ENCODE data around the gene PCBP3.

The PCBP3 gene

DNA sequence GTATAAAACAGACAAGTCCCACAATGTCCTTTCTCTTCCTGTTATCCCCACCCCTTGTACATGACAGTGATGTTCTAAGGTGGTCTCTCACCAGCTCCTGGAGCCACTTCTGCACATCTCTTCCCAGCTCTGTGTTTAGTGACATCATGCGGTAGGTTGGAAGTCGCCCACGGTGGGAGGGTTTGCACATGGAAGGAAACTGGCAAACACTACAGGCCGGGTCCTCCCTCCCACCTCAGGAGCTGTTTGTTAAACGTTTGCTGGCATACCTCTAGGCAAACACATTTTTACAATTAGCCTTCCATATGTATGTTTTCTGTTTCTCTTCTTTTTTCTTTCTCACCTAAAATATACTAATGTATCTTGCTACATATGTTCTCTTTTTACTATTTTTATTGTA is 107.4 kb downstream of the PCBP3 start:
- H3K4me3 ChIP-seq (ENCODE audit: low read depth in 1 of 2, low read length in 1 of 2), result no peak overlapping the region
- H3K9me3 ChIP-seq, result no peaks in the 10 kb centered on the region
- H3K4me1 ChIP-seq (ENCODE audit: control insufficient read depth in 1 of 2, insufficient read depth in 1 of 2, low read depth in 1 of 2, low read length in 1 of 2), result no peaks in the 10 kb centered on the region
- H3K27ac ChIP-seq, result no peak overlapping the region
- peaks cover 6% of the 10 kb centered on the region for H3K36me3 ChIP-seq
- no peaks in the 10 kb centered on the region for H3K27me3 ChIP-seq
- TF ChIP-seq CTCF (IDR thresholded peaks at IDR 0.05), result no peak

DNA sequence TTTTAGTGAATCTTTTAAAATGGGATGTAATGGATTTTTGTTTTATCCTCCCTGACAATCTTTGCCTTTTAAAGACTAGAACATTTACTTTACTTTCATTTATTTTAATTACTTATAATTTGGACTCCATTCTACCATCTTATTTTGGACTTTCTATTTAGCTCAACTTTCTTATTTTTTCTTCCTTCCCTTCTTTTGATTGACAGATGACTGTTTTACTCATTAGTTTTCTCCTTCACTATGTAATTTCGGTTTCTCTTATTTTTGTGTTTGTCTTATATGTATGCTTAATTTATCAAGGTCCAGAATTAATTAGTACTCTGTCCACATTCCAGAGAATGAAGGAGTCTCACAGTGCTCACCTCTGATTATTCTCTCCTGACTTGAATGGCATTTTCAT is 109.9 kb downstream of the PCBP3 start:
- H3K4me3 ChIP-seq (ENCODE audit: low read depth in 1 of 2, low read length in 1 of 2), result no peak overlapping the region
- H3K27me3 ChIP-seq, result no peaks in the 10 kb centered on the region
- H3K27ac ChIP-seq, result no peak overlapping the region
- H3K4me1 ChIP-seq (ENCODE audit: control insufficient read depth in 1 of 2, insufficient read depth in 1 of 2, low read depth in 1 of 2, low read length in 1 of 2), result no peaks in the 10 kb centered on the region
- peaks cover 6% of the 10 kb centered on the region for H3K36me3 ChIP-seq
- H3K9me3 ChIP-seq, result no peaks in the 10 kb centered on the region
- TF ChIP-seq CTCF (IDR thresholded peaks at IDR 0.05), result no peak

- Histone ChIP-seq H3K36me3 (peaks cover under 1% of the 10 kb centered on the region), H3K4me1 (ENCODE audit: control insufficient read depth in 1 of 2, insufficient read depth in 1 of 2, low read depth in 1 of 2, low read length in 1 of 2) (no peaks in the 10 kb centered on the region), H3K9me3 (no peaks in the 10 kb centered on the region), H3K4me3 (ENCODE audit: low read depth in 1 of 2, low read length in 1 of 2) (no peak overlapping the region), H3K27me3 (no peaks in the 10 kb centered on the region), H3K27ac (no peak overlapping the region)
- TF ChIP-seq CTCF (IDR thresholded peaks at IDR 0.05), result no peak
Measured at GRCh38 chr21:45756029-45756428, 112.5 kb downstream of the PCBP3 start.

GRCh38 chr21:45756669-45757068 is 113.1 kb downstream of the PCBP3 start:
- no peaks in the 10 kb centered on the region for H3K27me3 ChIP-seq
- H3K9me3 ChIP-seq, result no peaks in the 10 kb centered on the region
- H3K36me3 ChIP-seq, result peaks cover 3% of the 10 kb centered on the region
- no peaks in the 10 kb centered on the region for H3K4me1 ChIP-seq (ENCODE audit: control insufficient read depth in 1 of 2, insufficient read depth in 1 of 2, low read depth in 1 of 2, low read length in 1 of 2)
- H3K27ac ChIP-seq, result no peak overlapping the region
- TF ChIP-seq CTCF (IDR thresholded peaks at IDR 0.05), result no peak
- no peak overlapping the region for H3K4me3 ChIP-seq (ENCODE audit: low read depth in 1 of 2, low read length in 1 of 2)

GRCh38 chr21:45761704-45762103 is 118.2 kb downstream of the PCBP3 start:
- H3K27ac ChIP-seq, result no peak overlapping the region
- no peak for TF ChIP-seq CTCF (IDR thresholded peaks at IDR 0.05)
- no peak overlapping the region for H3K4me3 ChIP-seq (ENCODE audit: low read depth in 1 of 2, low read length in 1 of 2)
- peaks cover 11% of the 10 kb centered on the region for H3K36me3 ChIP-seq
- no peaks in the 10 kb centered on the region for H3K9me3 ChIP-seq
- no peaks in the 10 kb centered on the region for H3K4me1 ChIP-seq (ENCODE audit: control insufficient read depth in 1 of 2, insufficient read depth in 1 of 2, low read depth in 1 of 2, low read length in 1 of 2)
- no peaks in the 10 kb centered on the region for H3K27me3 ChIP-seq

DNA sequence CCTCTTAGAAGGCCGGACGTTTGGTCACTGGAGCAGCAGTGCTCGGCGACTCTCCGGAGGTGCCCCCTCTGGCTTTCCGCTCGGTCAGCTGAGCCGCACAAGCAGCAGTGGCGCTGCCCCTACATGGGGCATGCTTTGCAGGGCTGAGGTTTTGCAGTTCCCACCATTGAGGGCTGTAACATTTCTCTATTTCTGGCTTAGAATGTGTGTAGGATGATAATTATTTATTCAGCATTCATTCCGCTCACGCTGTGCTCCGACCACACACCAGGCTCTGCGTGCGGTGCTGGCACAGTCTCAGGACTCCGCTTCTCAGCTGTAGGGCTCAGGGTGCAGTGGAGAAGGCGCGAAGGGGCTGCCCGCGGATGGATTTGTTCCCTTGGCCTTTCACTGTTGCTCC is 119.5 kb downstream of the PCBP3 start:
- Histone ChIP-seq H3K9me3 (no peaks in the 10 kb centered on the region), H3K4me3 (ENCODE audit: low read depth in 1 of 2, low read length in 1 of 2) (no peak overlapping the region), H3K27me3 (no peaks in the 10 kb centered on the region), H3K27ac (no peak overlapping the region), H3K4me1 (ENCODE audit: control insufficient read depth in 1 of 2, insufficient read depth in 1 of 2, low read depth in 1 of 2, low read length in 1 of 2) (no peaks in the 10 kb centered on the region), H3K36me3 (peaks cover 11% of the 10 kb centered on the region)
- no peak for TF ChIP-seq CTCF (IDR thresholded peaks at IDR 0.05)
